Testis (tissue), 2 donors: ENCODE data around the gene RNF182.

Experiments used
- POLR2A ChIP-seq: fragments of 450-650 bp; IDR thresholded peaks from one replicate; pipeline ENCODE4 v1.6.1; 2017; ENCODE audit warnings: antibody characterized with exemption, mild to moderate bottlenecking, moderate library complexity
- TF ChIP-seq, protein P1 (sequence below), 3 experiments: fragments of 450-650 bp in 2 of 3; fragments of 200-600 bp in 1 of 3; sonication (generic) in 1 of 3; IDR thresholded peaks; one replicate each; pipeline ENCODE4 v1.5.1; 2016 to 2019; ENCODE audit warnings: antibody characterized with exemption in 3 of 3, mild to moderate bottlenecking in 2 of 3, moderate library complexity in 1 of 3

GRCh38 chr6:13927203-13927602 is 2.5 kb downstream of the RNF182 start:
- TF ChIP-seq, protein P1, sequence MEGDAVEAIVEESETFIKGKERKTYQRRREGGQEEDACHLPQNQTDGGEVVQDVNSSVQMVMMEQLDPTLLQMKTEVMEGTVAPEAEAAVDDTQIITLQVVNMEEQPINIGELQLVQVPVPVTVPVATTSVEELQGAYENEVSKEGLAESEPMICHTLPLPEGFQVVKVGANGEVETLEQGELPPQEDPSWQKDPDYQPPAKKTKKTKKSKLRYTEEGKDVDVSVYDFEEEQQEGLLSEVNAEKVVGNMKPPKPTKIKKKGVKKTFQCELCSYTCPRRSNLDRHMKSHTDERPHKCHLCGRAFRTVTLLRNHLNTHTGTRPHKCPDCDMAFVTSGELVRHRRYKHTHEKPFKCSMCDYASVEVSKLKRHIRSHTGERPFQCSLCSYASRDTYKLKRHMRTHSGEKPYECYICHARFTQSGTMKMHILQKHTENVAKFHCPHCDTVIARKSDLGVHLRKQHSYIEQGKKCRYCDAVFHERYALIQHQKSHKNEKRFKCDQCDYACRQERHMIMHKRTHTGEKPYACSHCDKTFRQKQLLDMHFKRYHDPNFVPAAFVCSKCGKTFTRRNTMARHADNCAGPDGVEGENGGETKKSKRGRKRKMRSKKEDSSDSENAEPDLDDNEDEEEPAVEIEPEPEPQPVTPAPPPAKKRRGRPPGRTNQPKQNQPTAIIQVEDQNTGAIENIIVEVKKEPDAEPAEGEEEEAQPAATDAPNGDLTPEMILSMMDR (IDR thresholded peaks at IDR 0.05): no peak
- TF ChIP-seq POLR2A: no peak
